ENCODE measurements around the gene HNRNPK.
"Not testable (repeated sequence)": the region's sequence is repeated elsewhere in the genome, so short reads cannot be mapped to it uniquely, and the experiment has no call there.

HNRNPK gene

DNA sequence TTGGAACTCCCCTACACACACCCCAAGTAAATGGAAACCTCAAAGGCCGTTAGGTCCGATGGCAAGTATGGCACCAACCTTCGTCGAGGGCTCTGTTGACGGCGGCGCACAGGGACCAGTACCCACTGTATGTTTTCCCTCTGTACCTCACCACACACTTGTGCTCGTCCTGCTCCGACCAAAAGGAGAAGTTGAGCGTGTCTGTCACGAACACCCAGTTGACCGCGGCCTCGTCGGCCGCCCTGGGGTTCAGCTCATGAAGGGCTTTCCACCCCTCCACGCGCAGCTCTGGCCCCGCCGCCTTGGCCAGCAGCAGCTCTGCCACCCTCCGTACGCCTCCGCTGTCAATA, 24.0 kb downstream of the HNRNPK start:
- H3K36me3 ChIP-seq (replicated peaks; ENCODE audit: low read depth, low read length), result peaks cover 3% of the 10 kb centered on the region
- H3K79me2 ChIP-seq (ENCODE audit: low read length), result peaks cover 12% of the 10 kb centered on the region; the same call in 1 of the 2 replicates
- H3K4me3 ChIP-seq (ENCODE audit: low read length), result peak overlapping the region; percentile 81
- H3K9me3 ChIP-seq (ENCODE audit: insufficient read depth, low read length), result no peaks in the 10 kb centered on the region
- peak overlapping the region; percentile 53 for H3K27ac ChIP-seq (ENCODE audit: low read length)
- peak overlapping the region; percentile 86 for H2AFZ ChIP-seq (ENCODE audit: low read depth, low read length)
- peak overlapping the region; percentile 90 for H3K4me2 ChIP-seq (ENCODE audit: low read length)
- H3K9ac ChIP-seq (ENCODE audit: low read length), result peak overlapping the region; percentile 90
- peaks cover 10% of the 10 kb centered on the region for H3K4me1 ChIP-seq (ENCODE audit: low read length)
- no peaks in the 10 kb centered on the region for H4K20me1 ChIP-seq (ENCODE audit: insufficient read depth, low read length)
- TF ChIP-seq EZH2phosphoT487 (IDR thresholded peaks at IDR 0.05; ENCODE audit: low read depth), result no peak
- TF ChIP-seq, protein P1, sequence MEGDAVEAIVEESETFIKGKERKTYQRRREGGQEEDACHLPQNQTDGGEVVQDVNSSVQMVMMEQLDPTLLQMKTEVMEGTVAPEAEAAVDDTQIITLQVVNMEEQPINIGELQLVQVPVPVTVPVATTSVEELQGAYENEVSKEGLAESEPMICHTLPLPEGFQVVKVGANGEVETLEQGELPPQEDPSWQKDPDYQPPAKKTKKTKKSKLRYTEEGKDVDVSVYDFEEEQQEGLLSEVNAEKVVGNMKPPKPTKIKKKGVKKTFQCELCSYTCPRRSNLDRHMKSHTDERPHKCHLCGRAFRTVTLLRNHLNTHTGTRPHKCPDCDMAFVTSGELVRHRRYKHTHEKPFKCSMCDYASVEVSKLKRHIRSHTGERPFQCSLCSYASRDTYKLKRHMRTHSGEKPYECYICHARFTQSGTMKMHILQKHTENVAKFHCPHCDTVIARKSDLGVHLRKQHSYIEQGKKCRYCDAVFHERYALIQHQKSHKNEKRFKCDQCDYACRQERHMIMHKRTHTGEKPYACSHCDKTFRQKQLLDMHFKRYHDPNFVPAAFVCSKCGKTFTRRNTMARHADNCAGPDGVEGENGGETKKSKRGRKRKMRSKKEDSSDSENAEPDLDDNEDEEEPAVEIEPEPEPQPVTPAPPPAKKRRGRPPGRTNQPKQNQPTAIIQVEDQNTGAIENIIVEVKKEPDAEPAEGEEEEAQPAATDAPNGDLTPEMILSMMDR (IDR thresholded peaks at IDR 0.05; ENCODE audit: low read depth, low read length), result no peak
- H3K27me3 ChIP-seq (ENCODE audit: low read depth, low read length), result no peaks in the 10 kb centered on the region

DNA sequence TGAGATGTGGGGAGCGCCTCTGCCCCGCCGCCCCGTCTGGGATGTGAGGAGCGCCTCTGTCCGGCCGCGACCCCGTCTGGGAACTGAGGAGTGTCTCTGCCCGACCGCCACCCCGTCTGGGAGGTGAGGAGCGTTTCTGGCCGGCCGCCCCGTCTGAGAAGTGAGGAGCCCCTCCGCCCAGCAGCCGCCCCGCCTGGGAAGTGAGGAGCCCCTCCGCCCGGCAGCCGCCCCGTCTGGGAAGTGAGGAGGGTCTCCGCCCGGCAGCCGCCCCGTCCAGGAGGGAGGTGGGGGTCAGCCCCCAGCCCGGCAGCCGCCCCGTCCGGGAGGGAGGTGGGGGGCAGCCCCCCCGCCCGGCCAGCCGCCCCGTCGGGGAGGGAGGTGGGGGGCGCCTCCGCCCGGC, 31.9 kb downstream of the HNRNPK start:
- H3K9ac ChIP-seq (ENCODE audit: low read length); H3K27ac ChIP-seq (ENCODE audit: low read length); H3K4me1 ChIP-seq (ENCODE audit: low read length); H3K79me2 ChIP-seq (ENCODE audit: low read length); H3K4me2 ChIP-seq (ENCODE audit: low read length); H3K4me3 ChIP-seq (ENCODE audit: low read length); H3K27me3 ChIP-seq (ENCODE audit: low read depth, low read length); H3K9me3 ChIP-seq (ENCODE audit: insufficient read depth, low read length); H4K20me1 ChIP-seq (ENCODE audit: insufficient read depth, low read length); H2AFZ ChIP-seq (ENCODE audit: low read depth, low read length): not testable (repeated sequence)
- peaks cover 29% of the 10 kb centered on the region for H3K36me3 ChIP-seq (replicated peaks; ENCODE audit: low read depth, low read length)

DNA sequence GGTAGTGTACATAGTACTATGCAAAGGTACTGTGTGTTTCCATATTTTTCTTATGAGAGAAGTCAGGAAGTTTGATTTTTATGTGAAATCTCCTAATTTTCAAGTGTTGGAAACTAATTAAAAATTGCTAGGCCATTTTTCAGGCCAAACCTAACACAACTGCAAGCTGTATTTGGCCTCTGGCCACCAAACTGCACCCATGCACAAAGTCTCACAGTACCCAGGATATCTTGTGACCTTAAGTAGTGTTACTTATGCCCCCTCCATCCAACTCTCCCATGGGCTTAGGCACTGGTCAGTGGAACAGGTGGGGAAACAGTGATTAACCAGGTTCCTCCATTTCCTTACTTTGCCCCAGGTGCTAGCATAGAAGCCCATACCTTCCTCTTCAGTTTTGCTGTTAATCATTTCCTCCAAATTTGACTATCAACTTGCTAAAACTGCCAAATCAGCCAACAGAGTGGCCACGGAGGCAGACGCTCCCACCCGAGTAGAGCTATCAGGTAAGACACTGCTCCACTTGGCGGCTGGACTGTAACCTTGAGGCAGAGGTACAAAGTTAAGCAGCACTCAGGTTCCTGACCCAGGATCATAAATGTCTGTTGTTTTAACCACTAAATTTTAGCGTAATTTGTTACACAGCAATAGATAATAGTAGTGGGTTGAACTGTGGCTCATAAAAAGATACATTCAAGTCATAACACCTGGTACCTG, 39.3 kb downstream of the HNRNPK start:
- no peaks in the 10 kb centered on the region for H3K79me2 ChIP-seq (ENCODE audit: low read length)
- TF ChIP-seq, protein P1 (IDR thresholded peaks at IDR 0.05; ENCODE audit: low read depth, low read length), result no peak
- TF ChIP-seq EZH2phosphoT487 (IDR thresholded peaks at IDR 0.05; ENCODE audit: low read depth), result no peak
- H3K4me2 ChIP-seq (ENCODE audit: low read length), result no peak overlapping the region
- H3K9ac ChIP-seq (ENCODE audit: low read length), result no peak overlapping the region
- peaks cover 24% of the 10 kb centered on the region for H3K36me3 ChIP-seq (replicated peaks; ENCODE audit: low read depth, low read length)
- H3K4me3 ChIP-seq (ENCODE audit: low read length), result no peak overlapping the region
- H3K27me3 ChIP-seq (ENCODE audit: low read depth, low read length), result no peaks in the 10 kb centered on the region
- no peak overlapping the region for H2AFZ ChIP-seq (ENCODE audit: low read depth, low read length)
- H4K20me1 ChIP-seq (ENCODE audit: insufficient read depth, low read length), result no peaks in the 10 kb centered on the region
- no peak overlapping the region for H3K27ac ChIP-seq (ENCODE audit: low read length)
- no peaks in the 10 kb centered on the region for H3K9me3 ChIP-seq (ENCODE audit: insufficient read depth, low read length)
- H3K4me1 ChIP-seq (ENCODE audit: low read length), result no peaks in the 10 kb centered on the region

DNA sequence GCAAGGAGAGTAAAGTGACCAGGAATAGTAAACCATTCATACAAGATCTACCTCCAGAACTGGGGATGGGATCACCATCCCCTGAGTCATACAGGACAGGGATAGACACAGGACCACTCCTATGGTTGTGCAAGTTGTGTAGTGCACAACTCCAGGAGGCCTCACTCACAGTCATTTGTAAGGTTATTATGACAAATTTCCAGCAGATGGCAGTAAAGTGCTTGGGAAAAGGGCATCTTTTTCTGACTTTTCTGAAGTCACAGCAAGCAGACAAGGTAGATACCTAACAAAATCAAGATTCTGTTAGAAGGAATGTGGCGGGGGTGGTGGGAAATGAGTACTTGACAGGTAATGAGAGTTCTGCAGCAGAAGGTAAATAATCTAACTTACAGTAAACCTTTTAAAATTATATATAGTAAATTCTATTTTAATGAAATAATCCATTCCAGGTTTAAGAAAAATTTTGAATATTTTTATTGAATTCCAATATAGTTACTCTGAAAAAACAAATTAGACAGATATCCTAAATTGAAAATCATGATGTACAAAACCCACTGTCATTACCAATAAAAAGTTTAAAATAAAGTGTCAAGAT, 42.1 kb downstream of the HNRNPK start:
- H3K4me2 ChIP-seq (ENCODE audit: low read length), result no peak overlapping the region
- no peak overlapping the region for H3K9ac ChIP-seq (ENCODE audit: low read length)
- peaks cover 11% of the 10 kb centered on the region for H3K36me3 ChIP-seq (replicated peaks; ENCODE audit: low read depth, low read length)
- no peak overlapping the region for H2AFZ ChIP-seq (ENCODE audit: low read depth, low read length)
- TF ChIP-seq, protein P1 (IDR thresholded peaks at IDR 0.05; ENCODE audit: low read depth, low read length), result peak; percentile 75
- no peak for TF ChIP-seq EZH2phosphoT487 (IDR thresholded peaks at IDR 0.05; ENCODE audit: low read depth)
- no peaks in the 10 kb centered on the region for H3K9me3 ChIP-seq (ENCODE audit: insufficient read depth, low read length)
- H4K20me1 ChIP-seq (ENCODE audit: insufficient read depth, low read length), result no peaks in the 10 kb centered on the region
- H3K4me1 ChIP-seq (ENCODE audit: low read length), result peaks cover under 1% of the 10 kb centered on the region; the same call in 1 of the 2 replicates
- no peak overlapping the region for H3K4me3 ChIP-seq (ENCODE audit: low read length)
- H3K27me3 ChIP-seq (ENCODE audit: low read depth, low read length), result no peaks in the 10 kb centered on the region
- no peaks in the 10 kb centered on the region for H3K79me2 ChIP-seq (ENCODE audit: low read length)
- H3K27ac ChIP-seq (ENCODE audit: low read length), result no peak overlapping the region
